Measurements from ENCODE around the gene LRRIQ1.

DNA sequence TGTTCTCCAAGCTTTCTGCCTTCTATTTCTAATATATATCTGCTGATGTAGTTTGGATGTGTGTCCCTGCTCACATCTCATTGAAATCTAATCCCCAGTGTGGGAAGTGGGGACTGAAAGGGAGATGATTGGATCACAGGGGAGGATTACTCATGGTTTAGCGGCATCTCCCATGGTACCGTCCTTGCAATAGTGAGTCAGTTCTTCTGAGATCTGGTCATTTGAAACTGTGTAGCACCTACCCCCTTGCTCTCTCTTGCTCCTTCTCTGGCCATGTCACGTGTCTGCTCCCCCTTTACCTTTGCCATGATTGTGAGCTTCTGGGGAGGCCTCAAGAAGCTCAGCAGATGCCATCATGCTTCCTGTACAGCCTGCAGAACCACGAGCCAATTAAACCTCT is 217.7 kb downstream of the LRRIQ1 start:
- TF ChIP-seq POLR2A (IDR thresholded peaks at IDR 0.05; ENCODE audit: low read length) (no peak), GATA1 (IDR thresholded peaks at IDR 0.05; ENCODE audit: low read depth, low read length) (no peak)
